ENCODE results near the gene LHFPL6. TPM values are rescaled to one million over a fixed set of nuclear protein-coding genes. Genes with fewer than 3 reads are reported as not detected.

LHFPL6 gene
- total and polyA plus RNA-seq, 9 of the 15 experiments (the other 6 are each of a cell fraction or from before 2014, with no cell fraction given) = 0.18 TPM; not detected in 8

- H3K27ac ChIP-seq (ENCODE audit: extremely low read depth, low read depth, low read length) = no peak overlapping the region
- H3K4me1 ChIP-seq (replicated peaks in 1 of 2; ENCODE audit: control insufficient read depth in 2 of 2, insufficient read depth in 2 of 2, low read length in 2 of 2) = no peaks in the 10 kb centered on the region
- TF ChIP-seq SMAD3 (CRISPR knock-in tag; conservative IDR thresholded peaks at IDR 0.05) = no peak
- WGBS (ENCODE audit: insufficient coverage, low coverage, missing lambda C conversion rate) = 0% methylated on average over 4 of the region's 4 CpGs
- H3K4me2 ChIP-seq (ENCODE audit: insufficient read depth, low read length) = no peak overlapping the region
- no peak overlapping the region for H2AFZ ChIP-seq (ENCODE audit: low read depth, low read length)
- CTCF ChIA-PET (ENCODE audit: low intra/inter-chr PET ratio) = no interaction called here
- H3K27me3 ChIP-seq (ENCODE audit: control insufficient read depth in 2 of 2, insufficient read depth in 2 of 2, low read length in 2 of 2) = no peaks in the 10 kb centered on the region; a peak in 3 of 5 replicates
- H3K9ac ChIP-seq (ENCODE audit: insufficient read depth in 1 of 2, low read depth in 2 of 2, low read length in 2 of 2) = no peak overlapping the region
- H4K20me1 ChIP-seq (replicated peaks; ENCODE audit: control insufficient read depth, insufficient read depth, low read length) = no peaks in the 10 kb centered on the region
- intact Hi-C loops (cut with micrococcal nuclease) = no loop called here
- ATAC-seq (no peak), FAIRE-seq (no peak), DNase-seq (ENCODE audit: extremely low read depth in 1 of 4, low spot score in 3 of 4) (no peak)
- H3K9me3 ChIP-seq (replicated peaks; ENCODE audit: control insufficient read depth, insufficient read depth, low read depth, low read length) = no peaks in the 10 kb centered on the region
- no peaks in the 10 kb centered on the region for H3K36me3 ChIP-seq (ENCODE audit: control insufficient read depth, insufficient read depth, low read length)
- BruUV-seq (replicated peaks) = no TSS peak
- H3K79me2 ChIP-seq (ENCODE audit: control insufficient read depth, insufficient read depth, low read length) = no peaks in the 10 kb centered on the region
- in situ Hi-C loops (cut with MboI) = no loop called here
- H3K9me1 ChIP-seq (ENCODE audit: control insufficient read depth, insufficient read depth, low read length) = no peaks in the 10 kb centered on the region
- H3K4me3 ChIP-seq = no peak overlapping the region
- POLR2A ChIA-PET = no interaction called here
Observed at GRCh38 chr13:39646122-39646521, 43.1 kb upstream of the LHFPL6 start.

- H3K4me3 ChIP-seq = no peak overlapping the region
- no peak overlapping the region for H3K27ac ChIP-seq (ENCODE audit: extremely low read depth, low read depth, low read length)
- no peak overlapping the region for H3K9ac ChIP-seq (ENCODE audit: insufficient read depth in 1 of 2, low read depth in 2 of 2, low read length in 2 of 2)
- ATAC-seq (no peak), FAIRE-seq (no peak), DNase-seq (ENCODE audit: extremely low read depth in 1 of 4, low spot score in 3 of 4) (no peak)
- H4K20me1 ChIP-seq (replicated peaks; ENCODE audit: control insufficient read depth, insufficient read depth, low read length) = no peaks in the 10 kb centered on the region
- no TSS peak for BruUV-seq (replicated peaks)
- no peak overlapping the region for H2AFZ ChIP-seq (ENCODE audit: low read depth, low read length)
- in situ Hi-C loops (cut with MboI) (no loop called here), intact Hi-C loops (cut with micrococcal nuclease) (no loop called here)
- ChIA-PET CTCF (ENCODE audit: low intra/inter-chr PET ratio) (no interaction called here), POLR2A (no interaction called here)
- H3K79me2 ChIP-seq (ENCODE audit: control insufficient read depth, insufficient read depth, low read length) = no peaks in the 10 kb centered on the region
- no peaks in the 10 kb centered on the region for H3K9me3 ChIP-seq (replicated peaks; ENCODE audit: control insufficient read depth, insufficient read depth, low read depth, low read length)
- 10% methylated on average over 1 of the region's 1 CpG for WGBS (ENCODE audit: insufficient coverage, low coverage, missing lambda C conversion rate)
- H3K4me1 ChIP-seq (replicated peaks in 1 of 2; ENCODE audit: control insufficient read depth in 2 of 2, insufficient read depth in 2 of 2, low read length in 2 of 2) = no peaks in the 10 kb centered on the region; a peak in 1 of 5 replicates
- H3K4me2 ChIP-seq (ENCODE audit: insufficient read depth, low read length) = no peak overlapping the region
- no peaks in the 10 kb centered on the region; a peak in 3 of 5 replicates for H3K27me3 ChIP-seq (ENCODE audit: control insufficient read depth in 2 of 2, insufficient read depth in 2 of 2, low read length in 2 of 2)
- H3K9me1 ChIP-seq (ENCODE audit: control insufficient read depth, insufficient read depth, low read length) = no peaks in the 10 kb centered on the region
- no peaks in the 10 kb centered on the region for H3K36me3 ChIP-seq (ENCODE audit: control insufficient read depth, insufficient read depth, low read length)
- TF ChIP-seq ZNF785 (CRISPR knock-in tag; IDR thresholded peaks at IDR 0.05) (no peak), KLF6 (CRISPR knock-in tag; IDR thresholded peaks at IDR 0.05; ENCODE audit: borderline replicate concordance) (no peak), ZNF76 (CRISPR knock-in tag; IDR thresholded peaks at IDR 0.05; ENCODE audit: borderline replicate concordance) (no peak), ZNF780A (CRISPR knock-in tag; IDR thresholded peaks at IDR 0.05) (no peak), ELF4 (CRISPR knock-in tag; IDR thresholded peaks at IDR 0.05) (no peak), PML (IDR thresholded peaks at IDR 0.05; ENCODE audit: low read length) (no peak), ETV6 (IDR thresholded peaks at IDR 0.05; ENCODE audit: borderline replicate concordance in 1 of 2, low read depth in 2 of 2, low read length in 1 of 2) (no peak), ETV6 (CRISPR knock-in tag; IDR thresholded peaks at IDR 0.05; ENCODE audit: borderline replicate concordance) (no peak), HSF4 (CRISPR knock-in tag; IDR thresholded peaks at IDR 0.05; ENCODE audit: borderline replicate concordance) (no peak), ID3 (CRISPR knock-in tag; IDR thresholded peaks at IDR 0.05) (no peak), ID3 (tag; IDR thresholded peaks at IDR 0.05) (no peak), GATA2 (CRISPR knock-in tag; IDR thresholded peaks at IDR 0.05) (no peak), HINFP (tag; conservative IDR thresholded peaks at IDR 0.05; ENCODE audit: low read depth) (no peak), SUPT5H (IDR thresholded peaks at IDR 0.05) (no peak), NFIC (IDR thresholded peaks at IDR 0.05) (no peak), TAF9B (IDR thresholded peaks at IDR 0.05; ENCODE audit: partially characterized antibody) (no peak), KLF10 (CRISPR knock-in tag; IDR thresholded peaks at IDR 0.05) (no peak)
Observed at GRCh38 chr13:39641645-39642044, 38.7 kb upstream of the LHFPL6 start.
